ACC112 (cell line): Measurements from ENCODE around the gene DIAPH3.

Experiments
- H2AFZ ChIP-seq: fragments of 200-600 bp; sonication (generic); one replicate; pipeline ENCODE4 v1.6.0; 2017; ENCODE audit warnings: antibody characterized with exemption, low read length; ENCODE audit not compliant: unreplicated experiment
- H3K27ac ChIP-seq: fragments of 200-600 bp; sonication (generic); 2 replicates; pipeline ENCODE4 v1.5.1; 2014; ENCODE audit warnings: low read depth, mild to moderate bottlenecking, antibody characterized with exemption, low read length, moderate library complexity
- H3K27me3 ChIP-seq: fragments of 200-600 bp; sonication (generic); 2 replicates; pipeline ENCODE4 v1.6.1; 2014; ENCODE audit warnings: mild to moderate bottlenecking, antibody characterized with exemption, low read length, moderate library complexity, mixed read lengths; ENCODE audit not compliant: insufficient read depth
- H3K36me3 ChIP-seq: fragments of 200-600 bp; sonication (generic); 2 replicates; pipeline ENCODE4 v1.6.1; 2016; ENCODE audit warnings: mild to moderate bottlenecking, antibody characterized with exemption, low read length, moderate library complexity, mixed read lengths; ENCODE audit not compliant: insufficient read depth
- H3K4me1 ChIP-seq: fragments of 200-600 bp; sonication (generic); one replicate; pipeline ENCODE4 v1.6.1; 2016; ENCODE audit warnings: low read length, mixed read lengths; ENCODE audit not compliant: insufficient read depth, unreplicated experiment, control insufficient read depth
- H3K4me3 ChIP-seq: fragments of 200-600 bp; sonication (generic); 2 replicates; pipeline ENCODE4 v1.5.1; 2014; ENCODE audit warnings: mild to moderate bottlenecking, low read depth, low read length
- H3K79me2 ChIP-seq: fragments of 200-600 bp; sonication (generic); one replicate; pipeline ENCODE4 v1.6.0; 2016; ENCODE audit warnings: low read length; ENCODE audit not compliant: control insufficient read depth, unreplicated experiment, insufficient read depth

DIAPH3 gene

DNA sequence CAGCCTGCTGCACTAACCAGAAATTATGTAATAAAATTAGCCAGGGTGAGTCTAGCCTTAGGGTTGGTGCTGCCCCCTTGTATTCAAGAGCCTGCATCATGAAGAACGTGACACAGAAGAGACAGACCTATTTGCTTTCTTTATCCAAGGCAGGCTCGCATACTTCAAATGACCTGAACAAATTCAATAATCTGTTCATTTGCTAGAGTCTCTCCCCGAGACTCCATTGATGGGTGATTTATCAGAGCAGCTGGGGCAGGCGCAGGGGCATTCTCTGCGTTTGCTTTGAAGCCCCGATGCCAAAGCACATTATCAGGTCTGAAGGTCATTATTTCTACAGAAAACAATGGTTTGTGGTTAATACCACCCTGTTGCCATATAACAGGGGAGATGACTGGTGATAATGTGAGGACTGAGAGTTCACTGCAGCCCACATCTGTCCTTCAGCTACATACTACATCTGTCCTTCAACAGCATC lies 520.3 kb downstream of the DIAPH3 start:
- H3K36me3 ChIP-seq = no peaks in the 10 kb centered on the region
- H3K27ac ChIP-seq = no peak overlapping the region
- H3K79me2 ChIP-seq = no peaks in the 10 kb centered on the region
- H3K4me3 ChIP-seq = no peak overlapping the region
- H3K4me1 ChIP-seq = no peaks in the 10 kb centered on the region
- 0 out of 2 replicates have a peak, but pooled peaks cover 27% of the 10 kb centered on the region for H3K27me3 ChIP-seq
- H2AFZ ChIP-seq = no peak overlapping the region

DNA sequence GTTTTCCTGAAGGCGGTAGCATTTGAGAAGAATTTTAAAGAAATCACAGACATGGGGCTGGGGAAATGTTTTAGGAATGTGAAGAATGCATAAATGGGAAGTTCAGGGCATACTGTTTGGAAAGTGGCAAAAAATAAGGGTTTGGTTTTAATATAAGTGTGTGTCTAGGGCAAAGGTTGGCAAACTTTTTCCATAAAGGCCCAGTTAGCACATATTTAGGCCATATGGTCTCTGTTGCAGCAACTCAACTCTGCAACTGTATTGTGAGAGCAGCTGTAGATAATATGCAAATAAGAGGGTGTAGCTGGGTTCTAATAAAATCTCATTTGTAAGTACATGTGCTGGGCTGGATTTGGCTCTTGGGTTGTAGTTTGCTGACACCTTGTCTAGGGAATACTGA lies 521.9 kb downstream of the DIAPH3 start:
- Histone ChIP-seq H3K4me1 (no peaks in the 10 kb centered on the region), H3K4me3 (no peak overlapping the region), H3K27me3 (peaks cover 39% of the 10 kb centered on the region), H2AFZ (no peak overlapping the region), H3K27ac (no peak overlapping the region), H3K36me3 (no peaks in the 10 kb centered on the region), H3K79me2 (no peaks in the 10 kb centered on the region)

DNA sequence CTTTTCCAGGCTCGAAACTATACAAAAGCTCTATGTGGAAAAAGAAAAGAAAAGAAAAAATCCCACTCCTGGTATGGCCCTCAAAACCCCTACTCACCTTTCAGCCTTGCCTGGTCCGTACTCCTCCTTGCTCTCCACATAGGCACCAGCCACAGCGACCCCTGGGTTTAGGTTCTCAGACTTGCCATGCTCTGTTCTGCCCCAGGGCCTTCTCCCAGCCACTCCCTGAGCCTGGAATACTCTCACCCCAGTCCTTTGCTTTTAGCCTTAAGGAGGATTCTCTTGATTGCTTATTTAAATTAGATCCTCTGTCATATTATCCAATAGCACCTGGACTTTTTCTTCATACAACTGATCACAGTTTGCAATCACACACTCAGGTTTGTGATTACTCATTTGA lies 522.5 kb downstream of the DIAPH3 start:
- peaks cover 41% of the 10 kb centered on the region for H3K27me3 ChIP-seq
- no peaks in the 10 kb centered on the region for H3K4me1 ChIP-seq
- H3K27ac ChIP-seq = no peak overlapping the region
- no peaks in the 10 kb centered on the region for H3K36me3 ChIP-seq
- no peaks in the 10 kb centered on the region for H3K79me2 ChIP-seq
- H3K4me3 ChIP-seq = no peak overlapping the region
- no peak overlapping the region for H2AFZ ChIP-seq

DNA sequence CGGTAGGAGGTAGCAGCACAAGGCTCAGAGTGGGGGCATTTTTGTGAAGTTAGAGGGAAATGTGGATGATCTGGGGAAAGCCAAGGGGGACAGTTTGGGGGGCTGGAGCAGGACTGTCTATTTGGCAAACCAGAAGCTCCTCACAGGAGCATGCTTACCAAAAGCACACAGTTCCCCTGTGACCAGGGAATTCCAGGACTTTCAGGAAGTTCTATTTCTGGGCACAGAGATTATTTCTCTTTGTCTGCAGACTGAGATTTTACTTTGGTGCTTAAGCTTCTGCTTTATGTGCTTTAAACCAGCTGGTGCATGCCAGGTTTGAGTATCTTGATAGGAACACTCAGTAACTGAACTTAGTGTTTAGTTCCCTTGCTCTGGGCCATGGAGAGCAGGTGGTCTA lies 525.3 kb downstream of the DIAPH3 start:
- no peaks in the 10 kb centered on the region for H3K4me1 ChIP-seq
- H2AFZ ChIP-seq = no peak overlapping the region
- H3K27ac ChIP-seq = no peak overlapping the region
- H3K4me3 ChIP-seq = no peak overlapping the region
- H3K79me2 ChIP-seq = no peaks in the 10 kb centered on the region
- H3K36me3 ChIP-seq = no peaks in the 10 kb centered on the region
- peaks cover 41% of the 10 kb centered on the region for H3K27me3 ChIP-seq

DNA sequence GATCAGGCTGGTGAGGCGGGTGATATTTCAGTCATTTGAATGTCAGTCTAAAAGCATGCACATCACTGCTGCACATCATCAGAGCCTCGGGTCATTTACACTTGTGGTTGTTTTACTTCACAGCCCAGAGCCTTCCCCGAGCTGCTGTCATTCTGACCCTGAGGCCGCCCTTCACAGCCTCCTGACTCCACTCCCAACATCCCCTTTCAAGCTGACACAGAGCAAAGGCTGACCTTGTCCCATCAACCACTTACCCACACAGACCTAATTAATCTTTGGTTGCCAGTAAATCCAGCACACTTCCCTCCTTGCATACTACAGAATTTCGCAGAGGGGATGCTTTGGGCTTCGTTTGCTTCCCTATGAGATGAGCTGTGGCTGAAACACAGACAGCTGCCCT lies 528.1 kb downstream of the DIAPH3 start:
- Histone ChIP-seq H3K4me1 (no peaks in the 10 kb centered on the region), H3K79me2 (no peaks in the 10 kb centered on the region), H3K27me3 (peaks cover 45% of the 10 kb centered on the region), H2AFZ (no peak overlapping the region), H3K27ac (no peak overlapping the region), H3K4me3 (no peak overlapping the region), H3K36me3 (no peaks in the 10 kb centered on the region)

DNA sequence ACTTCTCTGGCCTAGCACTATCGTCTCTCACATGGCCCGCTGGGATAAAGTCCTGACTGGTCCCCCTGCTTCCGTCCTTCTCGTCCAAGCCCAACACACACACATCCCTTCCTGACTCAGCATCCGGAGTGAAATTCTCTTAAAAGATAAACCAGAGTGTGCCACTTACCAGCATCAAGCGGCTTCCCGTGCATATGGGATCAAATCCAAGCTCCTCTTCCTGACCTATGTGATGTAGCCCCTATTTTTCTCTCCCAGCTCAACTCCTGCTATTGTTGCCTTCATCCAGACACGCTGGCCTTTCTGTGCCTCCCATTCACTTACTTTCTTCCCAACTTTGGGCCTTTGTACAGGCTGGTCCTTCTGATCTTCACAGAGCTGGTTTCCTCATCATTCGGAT lies 530.4 kb downstream of the DIAPH3 start:
- H3K4me1 ChIP-seq = no peaks in the 10 kb centered on the region
- no peaks in the 10 kb centered on the region for H3K79me2 ChIP-seq
- H3K4me3 ChIP-seq = no peak overlapping the region
- no peak overlapping the region for H3K27ac ChIP-seq
- H2AFZ ChIP-seq = no peak overlapping the region
- H3K36me3 ChIP-seq = no peaks in the 10 kb centered on the region
- peaks cover 46% of the 10 kb centered on the region for H3K27me3 ChIP-seq

DNA sequence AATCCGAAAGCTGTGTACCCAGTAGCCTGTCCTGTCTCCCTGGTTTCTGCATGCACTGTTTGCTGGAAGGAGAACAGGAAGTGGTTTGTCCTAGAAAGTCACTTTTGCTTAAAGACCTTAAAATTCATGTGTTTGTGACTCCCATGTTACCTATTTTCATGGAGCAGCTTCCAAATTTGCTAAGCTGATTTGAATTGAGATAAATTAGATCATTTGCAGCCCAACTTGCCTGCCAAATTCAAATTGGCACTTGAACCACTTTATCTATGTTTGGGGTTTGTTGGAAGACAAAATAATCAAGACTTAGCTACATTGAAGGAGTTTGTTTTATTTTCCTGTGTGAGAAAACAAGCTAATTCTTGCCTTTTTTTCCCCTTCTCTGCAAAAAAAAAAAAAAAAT lies 532.5 kb downstream of the DIAPH3 start:
- Histone ChIP-seq H3K4me1 (no peaks in the 10 kb centered on the region), H3K27me3 (peaks cover 50% of the 10 kb centered on the region), H3K79me2 (no peaks in the 10 kb centered on the region), H3K27ac (no peak overlapping the region), H3K4me3 (no peak overlapping the region), H3K36me3 (no peaks in the 10 kb centered on the region), H2AFZ (no peak overlapping the region)

DNA sequence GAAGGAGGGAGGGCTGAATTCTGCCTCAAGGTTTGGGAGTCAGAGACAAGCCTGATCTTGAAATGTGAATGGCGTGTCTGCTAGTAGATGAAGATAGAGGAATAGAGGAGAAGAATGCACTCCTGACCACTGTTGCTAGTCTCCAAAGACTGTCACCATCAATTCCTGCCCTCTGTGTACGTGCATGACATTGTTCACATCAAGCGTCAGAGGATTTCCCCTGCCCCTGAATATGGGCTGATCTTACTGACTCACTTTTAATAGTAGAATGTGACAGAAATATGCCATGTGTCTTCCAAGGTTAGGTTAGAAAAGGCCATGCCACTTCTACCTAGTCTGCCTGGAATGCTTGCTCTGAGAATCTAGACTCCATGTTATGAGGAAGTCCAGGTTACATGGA lies 538.6 kb downstream of the DIAPH3 start:
- Histone ChIP-seq H2AFZ (no peak overlapping the region), H3K4me1 (no peaks in the 10 kb centered on the region), H3K4me3 (no peak overlapping the region), H3K27me3 (peaks cover 44% of the 10 kb centered on the region), H3K79me2 (no peaks in the 10 kb centered on the region), H3K27ac (no peak overlapping the region), H3K36me3 (no peaks in the 10 kb centered on the region)

DNA sequence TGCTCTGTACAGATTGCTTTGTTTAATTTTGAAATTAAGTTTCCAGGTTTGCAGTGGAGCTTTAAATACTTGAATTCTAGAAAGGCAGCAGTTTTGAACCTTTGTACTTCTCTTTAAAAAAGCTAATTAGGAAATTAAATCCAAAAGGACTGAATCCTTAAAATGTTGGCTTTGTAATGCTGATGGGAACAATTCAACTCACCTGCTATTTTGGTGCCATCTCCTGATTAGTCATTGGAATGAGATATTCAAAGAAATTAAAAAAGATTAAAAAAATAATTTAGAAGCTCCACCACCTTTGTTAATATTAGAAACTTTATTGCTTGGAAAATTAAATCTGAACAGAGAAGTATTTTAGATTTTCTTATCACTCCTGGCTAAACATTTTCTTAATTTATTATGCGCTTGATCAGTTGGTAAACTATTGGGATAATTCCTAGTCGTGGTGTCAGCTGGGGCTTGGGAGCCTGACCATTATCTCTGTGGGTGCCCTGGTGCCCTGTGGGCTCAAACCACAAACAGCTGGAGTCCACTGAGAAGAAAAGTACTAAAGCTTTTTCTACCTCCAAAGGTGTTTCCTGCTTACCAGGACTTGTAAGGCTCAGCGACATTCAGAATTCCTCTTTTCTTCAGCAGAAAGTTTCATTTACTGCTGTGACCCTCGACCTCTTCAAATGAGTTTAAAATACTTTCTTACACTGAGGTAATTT lies 540.4 kb downstream of the DIAPH3 start:
- Histone ChIP-seq H3K4me1 (no peaks in the 10 kb centered on the region), H3K79me2 (no peaks in the 10 kb centered on the region), H3K27me3 (peaks cover 36% of the 10 kb centered on the region), H3K4me3 (no peak overlapping the region), H2AFZ (no peak overlapping the region), H3K27ac (no peak overlapping the region), H3K36me3 (no peaks in the 10 kb centered on the region)

DNA sequence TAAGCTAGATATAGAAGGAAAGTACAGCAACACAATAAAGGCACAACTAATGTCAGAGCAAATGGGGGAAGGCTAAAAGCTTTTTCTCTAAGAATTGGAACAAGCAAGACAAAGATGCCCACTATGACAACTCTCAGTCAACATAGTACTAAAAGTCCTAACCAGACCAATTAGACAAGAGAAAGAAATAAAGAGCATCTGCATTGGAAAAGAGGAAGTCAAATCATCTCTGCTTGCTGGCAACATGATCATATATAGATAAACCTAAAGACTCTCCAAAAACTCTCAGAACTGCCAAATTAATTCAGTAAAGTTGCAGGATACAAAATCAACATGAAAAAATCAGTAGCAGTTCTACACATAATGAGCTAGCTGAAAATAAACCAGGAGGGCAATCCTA lies 542.0 kb downstream of the DIAPH3 start:
- no peak overlapping the region for H3K4me3 ChIP-seq
- no peaks in the 10 kb centered on the region for H3K79me2 ChIP-seq
- H2AFZ ChIP-seq = no peak overlapping the region
- H3K4me1 ChIP-seq = no peaks in the 10 kb centered on the region
- H3K27me3 ChIP-seq = peaks cover 21% of the 10 kb centered on the region
- no peak overlapping the region for H3K27ac ChIP-seq
- no peaks in the 10 kb centered on the region for H3K36me3 ChIP-seq
